Measurements from ENCODE around the gene RPS2.

- TF ChIP-seq ZNF169 (tag by site-specific recombination; IDR thresholded peaks at IDR 0.05): no peak
- no peak for TF ChIP-seq ZNF311 (tag by site-specific recombination; IDR thresholded peaks at IDR 0.05; ENCODE audit: borderline replicate concordance)
- no peak for TF ChIP-seq BCL11A (tag by site-specific recombination; IDR thresholded peaks at IDR 0.05; ENCODE audit: low read depth)
- TF ChIP-seq ZNF302 (tag by site-specific recombination; IDR thresholded peaks at IDR 0.05; ENCODE audit: low read depth): no peak
- no peak for TF ChIP-seq ZNF146 (tag by site-specific recombination; IDR thresholded peaks at IDR 0.05)
- no peak for TF ChIP-seq ELK4 (IDR thresholded peaks at IDR 0.05; ENCODE audit: borderline replicate concordance, low read depth, low read length)
- no peak for TF ChIP-seq ZFP41 (tag by site-specific recombination; IDR thresholded peaks at IDR 0.05; ENCODE audit: borderline replicate concordance)
Observed at GRCh38 chr16:1926271-1926670, 38.4 kb downstream of the RPS2 start.
